Natural killer cell treated with Interleukin-12 subunit alpha and Interleukin-12 subunit beta and Interleukin-15 and Interleukin-18, amount 100 ng/mL, for 72 hours (primary cell): ENCODE results near the gene RAPGEF5. TPM values are rescaled to one million over a fixed set of nuclear protein-coding genes. Genes with fewer than 3 reads are reported as not detected.
A peak's percentile ranks its signal among the peaks of the same experiment; 100 is the strongest.

Source experiments
- ATAC-seq, 2 donors: fragments of 150-1000 bp; cut with Tn5 transposase in 1 of 2; sonication (Bioruptor Pico), chemical (Tn5 transposase) in 1 of 2; 2 replicates each; pipeline ENCODE4 v1.10.0; 2021
- DNase-seq: peaks from one replicate; pipeline ENCODE4 v3.0.0; 2022; ENCODE audit warnings: low spot score
- H3K27ac Mint-ChIP-seq, 2 donors: 1 replicate in 1 of 2; 2 replicates in 1 of 2; pipeline ENCODE4 v1.8.0; 2022; ENCODE audit warnings: mixed read lengths in 2 of 2, mild to moderate bottlenecking in 1 of 2, moderate library complexity in 1 of 2
- H3K27me3 Mint-ChIP-seq, 2 donors: 1 replicate in 1 of 2; 2 replicates in 1 of 2; pipeline ENCODE4 v1.8.0; 2022; ENCODE audit warnings: mixed read lengths in 2 of 2
- H3K36me3 Mint-ChIP-seq: one replicate; pipeline ENCODE4 v1.8.0; 2022; ENCODE audit warnings: mixed read lengths
- H3K4me1 Mint-ChIP-seq, 2 donors: 1 replicate in 1 of 2; 2 replicates in 1 of 2; pipeline ENCODE4 v1.8.0; 2022; ENCODE audit warnings: low read depth in 2 of 2, mixed read lengths in 2 of 2, mild to moderate bottlenecking in 1 of 2
- H3K4me3 Mint-ChIP-seq: one replicate; pipeline ENCODE4 v1.8.0; 2022; ENCODE audit warnings: mixed read lengths
- H3K9me3 Mint-ChIP-seq: 2 replicates; pipeline ENCODE4 v1.8.0; 2022; ENCODE audit warnings: mixed read lengths
- total RNA-seq, 2 donors: library from RNA; stranded (reverse); gene quantifications; one replicate each; pipeline ENCODE4 v1.2.3, GENCODE V29; 2022

RAPGEF5 gene
- total RNA-seq, 2 donors from 2014 or later, result 0.26 to 1.1 TPM

DNA sequence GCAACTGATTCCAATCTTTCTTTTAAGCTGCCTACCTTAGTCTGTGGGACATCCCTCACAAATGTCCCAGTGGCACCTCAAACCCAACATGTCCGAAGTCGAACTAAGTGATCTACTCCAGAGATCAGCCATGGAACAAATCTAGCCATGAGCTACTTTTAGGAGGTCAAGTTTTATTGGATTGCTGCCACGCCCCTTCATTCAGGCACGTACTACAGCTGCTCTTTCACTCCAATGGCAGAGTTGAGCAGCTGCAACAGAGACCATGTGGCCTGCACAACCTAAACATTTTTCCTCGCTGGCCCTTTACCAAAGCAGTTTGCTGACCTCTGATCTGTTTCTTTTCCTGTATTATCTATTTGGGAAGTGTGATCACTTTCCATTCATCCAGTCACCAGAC lies 218.8 kb downstream of the RAPGEF5 start:
- Mint-ChIP-seq H3K4me1 (no peaks in the 10 kb centered on the region), H3K27me3 (peaks cover 8 to 10% of the 10 kb centered on the region in 2 donors), H3K27ac (no peak overlapping the region), H3K4me3 (no peak overlapping the region), H3K36me3 (no peaks in the 10 kb centered on the region), H3K9me3 (no peaks in the 10 kb centered on the region)
- DNase-seq (no peak), ATAC-seq (no peak)

DNA sequence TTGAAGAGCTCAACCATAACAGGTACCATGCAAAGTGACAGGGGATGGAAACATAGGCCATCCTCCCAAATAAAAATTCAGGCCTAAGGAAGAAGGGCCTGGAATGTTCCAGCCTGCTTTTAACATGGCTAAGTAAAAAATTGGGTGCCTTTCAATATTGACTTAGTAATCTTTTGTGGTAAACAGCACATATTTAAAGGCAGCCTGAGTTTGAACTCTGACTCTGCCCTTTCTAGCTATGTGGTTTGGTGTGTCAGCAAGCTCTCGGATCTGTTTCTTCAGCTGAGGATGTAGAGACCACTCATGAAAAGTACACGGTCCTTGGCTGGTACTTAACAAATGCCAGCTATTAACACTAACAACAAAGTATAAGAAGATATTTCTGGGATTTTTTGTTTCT lies 219.5 kb downstream of the RAPGEF5 start:
- ATAC-seq (no peak), DNase-seq (no peak)
- no peaks in the 10 kb centered on the region for H3K4me1 Mint-ChIP-seq
- no peaks in the 10 kb centered on the region for H3K36me3 Mint-ChIP-seq
- H3K9me3 Mint-ChIP-seq, result no peaks in the 10 kb centered on the region
- H3K27me3 Mint-ChIP-seq, result peaks cover 10 to 11% of the 10 kb centered on the region in 2 donors
- H3K27ac Mint-ChIP-seq, result no peak overlapping the region
- H3K4me3 Mint-ChIP-seq, result no peak overlapping the region

DNA sequence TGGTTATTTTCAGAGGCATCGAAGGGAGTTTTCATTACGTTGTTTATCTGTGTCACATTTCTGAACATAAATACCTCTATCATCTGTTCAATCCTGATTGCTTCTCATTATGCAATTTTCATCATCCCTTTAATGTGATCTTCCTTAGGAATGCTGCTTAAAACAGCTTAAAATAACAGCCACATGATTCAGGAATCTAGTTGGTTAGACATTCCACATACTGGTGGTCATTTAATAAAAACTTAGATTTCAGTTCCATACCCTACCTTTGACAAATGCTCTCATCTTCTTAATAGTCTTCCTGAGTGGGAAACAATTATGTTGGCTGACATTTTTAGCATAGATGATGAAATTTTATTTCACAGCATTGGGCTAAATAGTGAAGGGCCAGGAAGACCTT lies 219.9 kb downstream of the RAPGEF5 start:
- H3K4me1 Mint-ChIP-seq, result no peaks in the 10 kb centered on the region
- DNase-seq (no peak), ATAC-seq (no peak)
- no peaks in the 10 kb centered on the region for H3K36me3 Mint-ChIP-seq
- H3K9me3 Mint-ChIP-seq, result no peaks in the 10 kb centered on the region
- H3K27me3 Mint-ChIP-seq, result peaks cover 10 to 11% of the 10 kb centered on the region in 2 donors
- no peak overlapping the region for H3K27ac Mint-ChIP-seq
- H3K4me3 Mint-ChIP-seq, result no peak overlapping the region

DNA sequence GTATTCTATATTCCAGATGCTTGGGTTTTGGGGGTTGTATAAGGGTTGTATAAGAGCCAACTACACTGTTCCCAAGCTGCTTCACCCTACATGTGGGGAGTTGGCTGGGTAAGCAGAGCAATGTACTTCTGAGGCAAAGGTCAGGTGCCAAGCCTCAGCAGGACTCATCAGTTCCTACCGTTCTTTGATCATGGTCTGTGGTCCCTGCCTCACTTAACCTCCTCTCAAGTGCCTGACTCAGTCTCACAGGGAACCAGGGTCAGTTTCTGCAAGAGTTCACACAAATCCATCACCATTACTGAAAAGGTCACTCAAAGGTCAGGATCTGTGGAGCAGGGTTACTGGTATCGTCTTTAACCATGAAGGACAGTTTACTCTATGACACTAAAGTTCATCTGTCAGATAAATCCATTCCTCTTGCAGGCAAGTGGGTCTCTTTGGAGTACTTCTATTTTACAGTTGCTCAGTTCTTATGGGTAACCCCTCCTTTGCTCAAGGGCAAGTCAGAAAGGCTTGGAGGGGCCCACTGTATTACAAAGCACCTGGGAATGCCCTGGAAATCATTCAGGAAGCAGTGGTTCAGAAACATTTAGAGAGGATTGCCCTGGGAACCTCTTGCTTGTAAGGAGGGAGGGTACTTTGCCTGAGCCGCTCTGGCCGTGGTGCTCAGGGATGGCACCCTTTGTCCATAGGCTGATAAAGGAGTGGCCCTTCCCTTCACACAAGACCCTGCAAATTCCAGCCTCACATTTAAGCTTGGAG lies 227.0 kb downstream of the RAPGEF5 start:
- no peak overlapping the region for H3K27ac Mint-ChIP-seq
- no peaks in the 10 kb centered on the region for H3K9me3 Mint-ChIP-seq
- peaks cover 5 to 18% of the 10 kb centered on the region in 2 donors for H3K27me3 Mint-ChIP-seq
- no peak overlapping the region for H3K4me3 Mint-ChIP-seq
- H3K36me3 Mint-ChIP-seq, result no peaks in the 10 kb centered on the region
- no peak for DNase-seq
- no peaks in the 10 kb centered on the region for H3K4me1 Mint-ChIP-seq
- ATAC-seq, result no peak

DNA sequence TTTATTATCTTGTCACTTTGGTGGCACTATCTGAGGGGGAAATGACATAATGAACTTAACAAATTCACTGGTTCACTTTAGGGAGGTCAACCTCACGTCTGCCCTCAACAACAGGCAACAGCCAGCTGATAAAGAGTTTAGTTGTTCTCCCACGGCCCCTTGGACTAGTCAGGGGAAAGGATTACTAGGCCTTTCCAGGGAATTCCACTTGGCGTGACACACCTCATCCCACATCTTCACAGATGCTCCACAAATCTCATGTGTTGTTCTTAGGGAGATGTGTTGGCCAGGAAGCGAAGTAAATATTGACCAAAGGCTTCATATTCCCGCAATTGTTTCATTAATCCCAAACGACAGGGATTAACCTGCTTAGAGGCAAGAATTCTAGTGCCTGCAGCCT lies 227.8 kb downstream of the RAPGEF5 start:
- H3K4me3 Mint-ChIP-seq, result no peak overlapping the region
- H3K27me3 Mint-ChIP-seq, result peaks cover 5 to 18% of the 10 kb centered on the region in 2 donors
- H3K27ac Mint-ChIP-seq, result no peak overlapping the region
- no peaks in the 10 kb centered on the region for H3K36me3 Mint-ChIP-seq
- DNase-seq (no peak), ATAC-seq (no peak)
- H3K4me1 Mint-ChIP-seq, result no peaks in the 10 kb centered on the region
- H3K9me3 Mint-ChIP-seq, result no peaks in the 10 kb centered on the region

DNA sequence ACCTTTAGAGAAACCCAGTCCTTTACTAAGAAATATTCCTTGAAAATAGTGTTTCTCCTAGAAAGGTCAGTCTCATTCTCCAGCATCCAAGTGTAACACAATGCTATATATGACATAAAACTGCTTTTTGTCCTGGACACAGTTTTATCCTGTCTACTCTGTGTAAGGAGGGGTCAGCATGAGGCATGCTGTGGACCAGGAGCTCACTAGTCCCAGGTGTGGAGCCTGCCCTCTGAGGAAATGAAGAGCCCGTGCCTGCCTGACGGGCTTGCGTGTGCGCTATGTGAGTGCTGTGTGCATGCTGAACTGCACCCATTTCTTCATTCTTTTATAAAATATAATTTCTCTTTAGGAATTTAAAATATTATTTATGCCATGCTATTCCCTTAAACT lies 228.4 kb downstream of the RAPGEF5 start:
- Mint-ChIP-seq H3K27ac (no peak overlapping the region), H3K4me3 (no peak overlapping the region), H3K27me3 (peaks cover 2 to 15% of the 10 kb centered on the region in 2 donors), H3K9me3 (no peaks in the 10 kb centered on the region), H3K4me1 (no peaks in the 10 kb centered on the region), H3K36me3 (no peaks in the 10 kb centered on the region)
- DNase-seq, result no peak
- no peak for ATAC-seq

DNA sequence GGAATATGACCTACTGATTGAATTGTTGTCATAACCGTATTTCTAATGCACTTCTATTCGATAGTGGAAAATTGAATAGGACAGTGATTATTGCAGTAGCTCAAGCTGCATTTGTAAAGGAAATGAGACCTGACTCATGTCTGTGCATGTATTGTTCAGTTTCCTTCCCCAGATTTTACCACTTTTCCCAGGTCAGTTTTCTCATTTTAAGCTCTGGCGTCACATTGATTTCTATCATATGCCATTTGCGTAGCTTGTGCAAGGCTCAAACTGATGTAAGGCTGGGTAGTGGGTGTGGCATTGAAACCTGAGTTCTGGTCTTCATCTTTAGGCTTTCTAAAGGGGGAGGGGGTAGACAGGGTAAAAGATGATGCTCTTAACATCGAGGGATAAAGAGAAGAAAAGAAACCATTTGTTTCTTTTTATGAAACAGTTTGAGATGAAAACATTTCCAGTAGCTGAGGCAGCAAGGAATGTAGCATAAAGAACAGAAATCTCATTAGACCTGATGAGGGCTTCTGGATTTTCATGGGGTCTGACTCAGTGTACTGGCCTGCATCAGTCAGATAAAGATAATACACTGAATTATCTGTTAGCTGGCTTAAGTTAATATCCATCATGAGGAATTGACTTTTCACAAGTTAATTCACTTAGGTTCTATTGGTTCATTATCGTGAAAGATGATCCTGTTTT lies 229.0 kb downstream of the RAPGEF5 start:
- DNase-seq (no peak), ATAC-seq (no peak)
- Mint-ChIP-seq H3K36me3 (no peaks in the 10 kb centered on the region), H3K9me3 (no peaks in the 10 kb centered on the region), H3K27me3 (peaks cover 0 to 14% of the 10 kb centered on the region in 2 donors), H3K4me1 (peaks cover 0 to 3% of the 10 kb centered on the region in 2 donors), H3K27ac (no peak overlapping the region), H3K4me3 (no peak overlapping the region)

DNA sequence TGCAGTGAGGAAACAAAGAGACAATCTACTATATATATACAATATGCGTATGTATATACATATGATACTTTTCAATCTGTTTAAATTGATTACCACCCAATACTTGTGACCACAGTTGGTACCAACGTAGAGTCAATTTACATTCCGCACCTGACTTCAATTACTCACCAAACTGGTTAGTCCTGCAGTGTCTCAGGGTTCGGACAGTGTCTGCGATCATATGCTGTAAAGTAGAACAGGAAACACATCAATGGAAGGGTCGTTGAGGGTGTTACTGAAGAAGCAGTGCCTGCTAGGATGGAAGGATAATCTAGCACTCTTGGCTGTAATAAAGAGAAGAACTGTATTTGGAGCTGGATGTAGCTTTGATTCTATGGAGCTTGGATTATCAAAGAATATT lies 231.5 kb downstream of the RAPGEF5 start:
- H3K4me1 Mint-ChIP-seq, result peaks cover 8 to 14% of the 10 kb centered on the region in 2 donors
- H3K36me3 Mint-ChIP-seq, result no peaks in the 10 kb centered on the region
- H3K4me3 Mint-ChIP-seq, result no peak overlapping the region
- peaks cover 4 to 15% of the 10 kb centered on the region in 2 donors for H3K27me3 Mint-ChIP-seq
- H3K9me3 Mint-ChIP-seq, result no peaks in the 10 kb centered on the region
- H3K27ac Mint-ChIP-seq, result no peak overlapping the region
- DNase-seq (no peak), ATAC-seq (no peak)

DNA sequence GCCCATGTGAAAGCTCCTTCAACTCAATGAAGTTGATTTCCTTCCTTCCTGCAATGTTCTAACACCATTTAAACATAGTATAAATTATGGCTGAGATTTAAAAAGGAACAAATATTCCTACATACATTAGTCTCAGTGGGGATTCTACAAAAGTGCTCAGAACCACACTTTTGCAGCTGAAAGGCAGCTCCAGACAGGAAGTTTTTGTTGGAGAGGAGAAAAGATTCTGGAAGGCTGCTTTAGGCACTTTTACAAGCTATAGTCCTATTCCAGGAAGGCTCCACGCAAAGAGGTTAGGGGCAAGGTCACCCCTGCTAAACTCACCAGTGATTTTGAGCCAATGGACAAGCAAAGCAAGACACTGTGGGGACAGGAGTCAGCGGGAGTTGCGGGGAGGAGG lies 232.0 kb downstream of the RAPGEF5 start:
- H3K9me3 Mint-ChIP-seq, result no peaks in the 10 kb centered on the region
- ATAC-seq (no peak), DNase-seq (no peak)
- no peak overlapping the region for H3K27ac Mint-ChIP-seq
- peaks cover 8 to 14% of the 10 kb centered on the region in 2 donors for H3K4me1 Mint-ChIP-seq
- no peak overlapping the region for H3K4me3 Mint-ChIP-seq
- peaks cover 4 to 15% of the 10 kb centered on the region in 2 donors for H3K27me3 Mint-ChIP-seq
- no peaks in the 10 kb centered on the region for H3K36me3 Mint-ChIP-seq

DNA sequence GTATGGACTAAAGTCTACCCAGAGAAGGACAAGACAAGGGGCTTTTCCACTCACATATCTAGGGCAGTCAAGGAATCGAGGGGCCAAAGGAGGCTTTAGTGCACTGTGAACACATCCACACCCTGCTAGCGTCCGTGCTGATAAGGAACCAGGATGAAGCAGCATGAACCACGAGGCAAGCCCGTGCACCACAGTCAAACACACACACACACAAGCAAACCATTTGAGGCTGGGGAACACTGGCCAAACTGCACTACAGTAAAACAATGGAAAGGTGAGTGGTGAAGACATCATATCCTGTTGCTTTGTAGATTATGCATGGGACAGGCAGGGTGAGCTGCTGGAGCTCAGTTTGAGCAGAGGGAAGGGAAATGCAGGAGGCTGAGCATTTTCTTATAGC lies 233.8 kb downstream of the RAPGEF5 start:
- no peak for ATAC-seq
- no peak for DNase-seq
- Mint-ChIP-seq H3K9me3 (no peaks in the 10 kb centered on the region), H3K4me3 (no peak overlapping the region), H3K36me3 (no peaks in the 10 kb centered on the region), H3K27ac (no peak overlapping the region), H3K27me3 (peaks cover 4 to 16% of the 10 kb centered on the region in 2 donors), H3K4me1 (peaks cover 8 to 14% of the 10 kb centered on the region in 2 donors)

DNA sequence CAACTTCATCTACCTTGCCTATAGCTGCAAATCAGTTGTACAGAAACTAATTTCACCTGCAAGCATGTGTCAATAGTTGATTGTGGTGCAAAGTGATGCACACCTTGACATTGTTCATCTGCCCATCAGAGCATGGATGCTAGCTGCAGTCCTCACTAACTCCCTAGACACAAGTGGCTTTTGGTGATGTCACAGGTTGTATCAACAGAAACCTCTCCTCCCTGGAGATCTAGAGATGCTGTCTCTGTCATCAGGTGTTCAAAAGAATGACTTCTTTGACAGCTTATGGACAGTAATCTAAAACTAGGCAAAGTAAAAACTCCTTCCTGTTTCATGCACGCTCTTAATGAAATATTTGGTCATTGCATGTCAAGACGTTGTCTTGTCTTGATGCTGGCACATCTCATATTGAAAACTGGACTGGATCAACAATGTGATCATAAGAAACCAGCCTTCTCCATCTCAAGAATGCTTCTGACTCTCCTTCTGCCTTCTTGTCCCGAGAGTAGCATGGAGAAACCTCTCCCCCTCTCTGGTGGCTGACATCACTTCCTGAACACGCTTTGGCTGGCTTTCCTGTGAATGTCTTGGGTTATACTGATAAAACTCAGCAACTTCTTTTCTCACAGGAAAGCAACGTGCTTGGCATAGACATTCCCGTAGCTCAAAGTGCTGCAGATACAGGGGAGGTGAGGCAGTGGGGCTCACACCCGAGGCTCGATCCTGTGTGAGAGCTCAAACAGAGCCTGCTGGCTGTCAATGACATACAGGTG lies 235.1 kb downstream of the RAPGEF5 start:
- peaks cover 8 to 20% of the 10 kb centered on the region in 2 donors for H3K4me1 Mint-ChIP-seq
- no peaks in the 10 kb centered on the region for H3K9me3 Mint-ChIP-seq
- H3K27ac Mint-ChIP-seq, result no peak overlapping the region
- peaks cover 4 to 14% of the 10 kb centered on the region in 2 donors for H3K27me3 Mint-ChIP-seq
- H3K36me3 Mint-ChIP-seq, result no peaks in the 10 kb centered on the region
- H3K4me3 Mint-ChIP-seq, result peak overlapping the region; percentile 54
- DNase-seq (no peak), ATAC-seq (peak in 1 of 2 donors; percentile 44)

DNA sequence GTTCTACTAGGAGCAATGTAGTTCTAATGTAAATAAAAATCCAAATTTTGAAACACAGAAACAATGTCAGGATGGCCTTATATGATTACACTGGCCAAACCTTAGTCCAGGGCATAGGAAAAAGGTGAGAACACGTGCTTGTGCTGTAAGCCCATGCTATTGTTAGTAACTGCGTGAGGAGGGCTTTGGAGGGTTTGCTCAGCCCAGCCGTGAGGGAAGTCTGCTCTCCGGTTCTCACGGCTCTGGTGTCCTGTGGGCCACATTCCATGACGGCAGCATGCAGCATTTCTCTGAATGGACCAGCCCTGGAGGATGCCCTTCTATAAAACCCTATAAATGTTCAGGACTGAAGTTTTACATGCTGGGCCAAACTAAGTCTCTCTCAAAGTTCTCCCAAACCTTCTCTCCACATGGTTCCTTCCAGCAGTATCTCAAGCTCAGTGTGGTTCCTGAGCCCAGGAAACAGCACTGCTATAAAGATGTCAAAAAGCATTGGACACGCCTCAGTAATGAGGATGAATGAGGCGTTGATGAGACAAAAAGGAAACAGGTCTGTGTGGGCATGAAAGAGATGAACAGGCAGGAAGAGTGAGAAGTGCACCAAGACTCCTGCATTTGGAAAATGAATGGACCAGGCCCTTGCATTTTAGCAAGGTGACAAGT lies 236.4 kb downstream of the RAPGEF5 start:
- H3K27ac Mint-ChIP-seq, result no peak overlapping the region
- DNase-seq, result no peak
- no peaks in the 10 kb centered on the region for H3K9me3 Mint-ChIP-seq
- H3K4me1 Mint-ChIP-seq, result peaks cover 8 to 22% of the 10 kb centered on the region in 2 donors
- peaks cover 4 to 14% of the 10 kb centered on the region in 2 donors for H3K27me3 Mint-ChIP-seq
- H3K36me3 Mint-ChIP-seq, result no peaks in the 10 kb centered on the region
- no peak for ATAC-seq
- no peak overlapping the region for H3K4me3 Mint-ChIP-seq

DNA sequence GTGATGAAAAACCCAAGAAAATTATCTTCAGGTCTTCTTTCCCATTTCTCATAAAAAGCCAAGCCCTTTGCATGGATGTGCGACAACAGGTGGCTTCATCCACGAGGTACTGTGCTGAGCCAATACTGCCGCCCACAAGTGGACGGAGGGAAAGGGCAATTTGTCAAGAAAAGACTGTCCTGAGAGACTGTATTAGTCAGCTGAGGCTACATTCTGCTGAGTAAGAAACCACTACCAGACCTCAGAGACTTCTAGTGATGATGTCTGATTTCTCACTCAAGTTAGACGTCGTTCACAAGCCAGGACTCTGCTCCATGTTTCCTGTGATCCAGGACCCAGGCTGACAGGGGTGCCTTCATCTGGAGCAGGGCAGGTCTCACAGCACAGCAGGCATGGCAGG lies 239.7 kb downstream of the RAPGEF5 start:
- peak in 1 of 2 donors; percentile 77 for ATAC-seq
- H3K27ac Mint-ChIP-seq, result peak overlapping the region in 1 of 2 donors; percentile 77
- peak overlapping the region; percentile 71 for H3K4me3 Mint-ChIP-seq
- peaks cover 6 to 15% of the 10 kb centered on the region in 2 donors for H3K4me1 Mint-ChIP-seq
- H3K9me3 Mint-ChIP-seq, result no peaks in the 10 kb centered on the region
- H3K27me3 Mint-ChIP-seq, result peaks cover 2 to 6% of the 10 kb centered on the region in 2 donors
- H3K36me3 Mint-ChIP-seq, result no peaks in the 10 kb centered on the region
- no peak for DNase-seq
